Natural killer cell treated with Interleukin-12 subunit alpha and Interleukin-12 subunit beta and Interleukin-15 and Interleukin-18, amount 100 ng/mL, for 72 hours (primary cell): ENCODE results near the gene CARD14. TPM values are rescaled to one million over a fixed set of nuclear protein-coding genes. Genes with fewer than 3 reads are reported as not detected.

Experiments
- ATAC-seq, 2 donors: fragments of 150-1000 bp; cut with Tn5 transposase in 1 of 2; sonication (Bioruptor Pico), chemical (Tn5 transposase) in 1 of 2; 2 replicates each; pipeline ENCODE4 v1.10.0; 2021
- DNase-seq: peaks from one replicate; pipeline ENCODE4 v3.0.0; 2022; ENCODE audit warnings: low spot score
- H3K27ac Mint-ChIP-seq, 2 donors: 1 replicate in 1 of 2; 2 replicates in 1 of 2; pipeline ENCODE4 v1.8.0; 2022; ENCODE audit warnings: mixed read lengths in 2 of 2, mild to moderate bottlenecking in 1 of 2, moderate library complexity in 1 of 2
- H3K27me3 Mint-ChIP-seq, 2 donors: 1 replicate in 1 of 2; 2 replicates in 1 of 2; pipeline ENCODE4 v1.8.0; 2022; ENCODE audit warnings: mixed read lengths in 2 of 2
- H3K36me3 Mint-ChIP-seq: one replicate; pipeline ENCODE4 v1.8.0; 2022; ENCODE audit warnings: mixed read lengths
- H3K4me1 Mint-ChIP-seq, 2 donors: 1 replicate in 1 of 2; 2 replicates in 1 of 2; pipeline ENCODE4 v1.8.0; 2022; ENCODE audit warnings: low read depth in 2 of 2, mixed read lengths in 2 of 2, mild to moderate bottlenecking in 1 of 2
- H3K4me3 Mint-ChIP-seq: one replicate; pipeline ENCODE4 v1.8.0; 2022; ENCODE audit warnings: mixed read lengths
- H3K9me3 Mint-ChIP-seq: 2 replicates; pipeline ENCODE4 v1.8.0; 2022; ENCODE audit warnings: mixed read lengths
- total RNA-seq, 2 donors: library from RNA; stranded (reverse); gene quantifications; one replicate each; pipeline ENCODE4 v1.2.3, GENCODE V29; 2022

The CARD14 gene
- total RNA-seq, 2 donors from 2014 or later, result not detected

DNA sequence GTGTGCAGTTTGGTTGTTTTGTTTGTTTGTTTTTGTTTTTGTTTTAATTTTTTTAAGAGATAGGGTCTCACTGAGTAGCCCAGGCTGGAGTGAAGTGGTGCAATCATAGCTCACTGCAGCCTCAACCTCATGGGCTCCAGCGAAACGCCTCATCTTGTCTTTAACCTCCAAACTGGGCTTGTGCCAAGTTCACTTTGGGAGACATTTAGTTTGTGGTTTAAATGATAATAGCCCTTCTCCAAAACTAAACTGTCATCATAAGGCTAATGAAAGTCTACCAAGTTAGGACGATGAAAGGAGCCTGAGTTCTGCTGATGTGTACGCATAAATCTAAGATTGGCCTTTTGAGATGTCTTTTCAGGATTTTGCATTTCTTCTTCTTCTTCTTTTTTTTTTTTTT lies 6.5 kb upstream of the CARD14 start:
- H3K27me3 Mint-ChIP-seq, result peaks cover 3 to 19% of the 10 kb centered on the region in 2 donors
- ATAC-seq (no peak), DNase-seq (no peak)
- H3K36me3 Mint-ChIP-seq, result no peaks in the 10 kb centered on the region
- H3K4me3 Mint-ChIP-seq, result no peak overlapping the region
- no peak overlapping the region for H3K27ac Mint-ChIP-seq
- H3K9me3 Mint-ChIP-seq, result no peaks in the 10 kb centered on the region
- H3K4me1 Mint-ChIP-seq, result peaks cover 0 to 6% of the 10 kb centered on the region in 2 donors

DNA sequence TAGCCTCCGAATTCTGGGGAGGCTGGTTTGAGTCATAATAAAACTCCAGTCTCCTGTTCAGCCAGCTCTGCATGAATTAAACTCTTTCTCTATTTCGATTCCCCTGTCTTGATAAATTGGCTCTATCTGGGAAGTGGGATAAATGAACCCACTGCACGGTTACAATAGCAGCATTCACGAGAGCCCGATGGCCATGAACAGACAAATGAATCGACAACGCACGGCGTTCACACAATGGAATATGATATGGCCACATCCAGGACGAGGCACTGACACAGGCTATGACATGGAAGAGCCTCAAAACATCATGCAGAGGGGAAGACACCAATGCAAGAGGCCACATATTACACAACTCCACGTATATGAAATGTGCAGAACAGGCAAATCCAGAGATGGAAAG lies 5.6 kb upstream of the CARD14 start:
- no peaks in the 10 kb centered on the region for H3K36me3 Mint-ChIP-seq
- peaks cover 7 to 17% of the 10 kb centered on the region in 2 donors for H3K27me3 Mint-ChIP-seq
- H3K27ac Mint-ChIP-seq, result no peak overlapping the region
- ATAC-seq (no peak), DNase-seq (no peak)
- no peaks in the 10 kb centered on the region for H3K9me3 Mint-ChIP-seq
- H3K4me1 Mint-ChIP-seq, result peaks cover 0 to 6% of the 10 kb centered on the region in 2 donors
- H3K4me3 Mint-ChIP-seq, result no peak overlapping the region

DNA sequence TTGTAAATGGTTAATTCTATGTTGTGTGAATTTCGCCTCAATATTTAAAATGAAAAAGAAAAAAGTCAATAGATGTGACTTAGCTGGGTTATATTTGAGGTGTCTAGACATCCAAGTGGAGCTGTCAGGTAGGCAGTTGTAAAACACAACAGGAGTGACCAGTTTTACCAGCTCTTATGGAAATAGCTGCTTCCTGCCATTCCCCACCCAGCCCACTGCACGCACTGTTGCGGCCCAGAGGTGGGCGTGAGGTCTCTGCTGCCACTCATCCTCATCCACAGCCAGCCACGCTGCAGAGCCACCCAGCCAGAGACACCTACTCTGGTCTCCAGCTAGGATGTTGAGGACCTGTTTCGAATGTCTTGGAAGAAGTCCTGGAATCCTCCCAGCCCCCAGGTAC lies 3.4 kb upstream of the CARD14 start:
- H3K36me3 Mint-ChIP-seq, result no peaks in the 10 kb centered on the region
- peaks cover 6 to 7% of the 10 kb centered on the region in 2 donors for H3K27me3 Mint-ChIP-seq
- H3K4me1 Mint-ChIP-seq, result no peaks in the 10 kb centered on the region
- H3K4me3 Mint-ChIP-seq, result no peak overlapping the region
- no peak overlapping the region for H3K27ac Mint-ChIP-seq
- DNase-seq, result no peak
- H3K9me3 Mint-ChIP-seq, result no peaks in the 10 kb centered on the region
- no peak for ATAC-seq

DNA sequence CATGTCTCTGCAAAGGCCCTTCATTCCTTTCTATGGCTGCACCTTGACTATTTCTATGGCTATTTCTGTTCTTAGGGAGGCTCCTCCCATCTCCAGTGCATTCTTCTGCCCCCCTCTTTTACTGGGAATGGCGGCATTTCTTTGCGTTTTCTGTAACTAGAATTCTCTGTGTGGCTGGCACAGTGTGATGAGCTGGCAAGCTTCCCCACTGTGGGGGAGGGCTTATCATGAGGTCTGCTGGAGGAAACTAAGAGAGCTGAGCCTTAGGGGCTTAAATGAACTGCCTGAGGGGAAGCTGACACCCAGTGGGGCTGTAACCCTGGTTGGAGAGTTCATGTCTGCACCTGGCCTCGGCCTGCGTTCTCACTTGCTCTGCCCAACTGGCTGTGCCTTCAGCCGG lies 1.5 kb upstream of the CARD14 start:
- DNase-seq, result no peak
- Mint-ChIP-seq H3K27ac (no peak overlapping the region), H3K27me3 (peaks cover 6 to 10% of the 10 kb centered on the region in 2 donors)

DNA sequence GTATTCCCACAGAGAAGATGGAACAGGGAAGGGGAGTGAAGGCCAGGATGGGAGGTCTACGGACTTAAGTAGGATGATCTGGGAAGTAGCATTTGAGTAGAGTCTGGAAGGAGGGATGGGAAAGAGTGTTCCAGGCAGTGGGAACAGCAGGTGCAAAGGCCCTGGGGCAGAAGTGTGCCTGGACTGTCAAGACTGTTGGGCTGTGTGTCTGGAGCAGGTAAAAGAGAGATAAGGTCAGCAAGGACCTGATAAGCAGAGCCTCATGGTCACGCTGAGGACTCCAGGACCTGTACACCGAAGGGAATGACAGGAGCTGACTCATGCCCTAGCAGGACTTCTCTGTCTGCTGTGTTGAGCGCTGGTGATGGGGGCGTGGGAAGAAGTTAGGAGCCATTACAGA lies 723 bp upstream of the CARD14 start:
- no peaks in the 10 kb centered on the region for H3K36me3 Mint-ChIP-seq
- no peak overlapping the region for H3K4me3 Mint-ChIP-seq
- no peak for DNase-seq
- H3K9me3 Mint-ChIP-seq, result no peaks in the 10 kb centered on the region
- no peak overlapping the region for H3K27ac Mint-ChIP-seq
- ATAC-seq, result no peak
- H3K4me1 Mint-ChIP-seq, result no peaks in the 10 kb centered on the region
- peaks cover 6 to 10% of the 10 kb centered on the region in 2 donors for H3K27me3 Mint-ChIP-seq

More for the DNA sequence above, 1.5 kb upstream of the CARD14 start:
- no peak for ATAC-seq
- H3K36me3 Mint-ChIP-seq, result no peaks in the 10 kb centered on the region
- no peaks in the 10 kb centered on the region for H3K4me1 Mint-ChIP-seq
- H3K4me3 Mint-ChIP-seq, result no peak overlapping the region
- no peaks in the 10 kb centered on the region for H3K9me3 Mint-ChIP-seq

DNA sequence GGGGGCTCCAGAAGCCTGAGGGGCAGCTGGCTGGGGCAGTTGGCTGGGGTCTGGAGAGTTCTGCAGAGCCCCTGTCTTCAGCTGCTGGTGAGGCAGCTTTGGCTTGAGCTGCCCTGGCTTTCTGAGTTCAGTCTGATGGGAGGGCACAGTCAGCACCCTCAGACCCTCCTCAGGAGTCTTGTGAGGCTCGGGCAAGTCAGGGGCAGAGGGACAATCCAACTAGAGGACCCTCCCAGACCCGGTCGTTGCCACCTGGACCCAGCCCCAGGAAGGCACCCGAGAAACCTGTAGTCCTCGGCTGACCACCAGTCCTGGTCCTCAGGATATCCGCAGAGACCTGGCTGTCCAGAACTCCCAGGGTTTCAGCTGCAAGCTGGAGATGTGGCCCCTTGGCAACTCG lies 1.9 kb downstream of the CARD14 start:
- H3K4me3 Mint-ChIP-seq, result no peak overlapping the region
- H3K36me3 Mint-ChIP-seq, result no peaks in the 10 kb centered on the region
- no peaks in the 10 kb centered on the region for H3K9me3 Mint-ChIP-seq
- H3K27ac Mint-ChIP-seq, result no peak overlapping the region
- no peak for DNase-seq
- peaks cover 6 to 10% of the 10 kb centered on the region in 2 donors for H3K27me3 Mint-ChIP-seq
- no peaks in the 10 kb centered on the region for H3K4me1 Mint-ChIP-seq
- ATAC-seq, result no peak

DNA sequence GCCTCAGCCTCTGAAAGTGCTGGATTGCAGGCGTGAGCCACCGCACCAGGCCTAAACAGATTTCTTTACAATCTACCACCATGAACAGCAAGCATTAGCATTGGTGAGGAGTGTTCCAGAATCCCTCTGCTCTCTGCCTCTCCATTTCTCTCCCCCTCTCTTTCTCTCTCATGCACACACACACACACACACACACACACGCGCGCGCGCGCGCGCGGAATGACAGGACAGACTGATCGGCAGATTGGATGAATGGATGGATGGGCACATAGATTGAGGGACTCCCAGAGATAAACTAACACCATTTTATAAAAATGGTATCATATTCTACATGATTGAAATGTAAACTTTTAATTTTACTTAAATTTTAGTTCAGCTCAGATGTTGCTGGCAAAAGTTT lies 3.3 kb downstream of the CARD14 start:
- H3K36me3 Mint-ChIP-seq, result no peaks in the 10 kb centered on the region
- no peaks in the 10 kb centered on the region for H3K4me1 Mint-ChIP-seq
- no peaks in the 10 kb centered on the region for H3K9me3 Mint-ChIP-seq
- DNase-seq (no peak), ATAC-seq (no peak)
- peaks cover 6 to 10% of the 10 kb centered on the region in 2 donors for H3K27me3 Mint-ChIP-seq
- H3K27ac Mint-ChIP-seq, result no peak overlapping the region
- H3K4me3 Mint-ChIP-seq, result no peak overlapping the region

DNA sequence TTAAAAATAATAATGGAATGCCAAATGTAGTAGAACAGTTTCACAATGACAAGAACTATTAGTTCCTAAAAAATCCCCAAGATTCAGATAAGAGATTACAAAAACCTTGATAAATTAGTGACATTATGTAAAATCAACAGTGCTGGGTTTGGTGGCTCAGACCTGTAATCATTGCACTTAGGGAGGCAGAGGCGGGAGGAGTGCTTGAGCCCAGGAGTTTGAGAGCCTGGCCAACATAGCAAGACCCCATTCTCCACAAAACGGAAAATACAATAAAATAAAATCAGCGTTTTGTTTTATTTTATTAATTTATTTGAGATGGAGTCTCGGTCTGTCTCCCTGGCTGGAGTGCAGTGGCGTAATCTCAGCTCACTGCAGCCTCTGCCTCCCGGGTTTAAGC lies 4.1 kb downstream of the CARD14 start:
- DNase-seq (no peak), ATAC-seq (no peak)
- no peak overlapping the region for H3K27ac Mint-ChIP-seq
- H3K4me3 Mint-ChIP-seq, result no peak overlapping the region
- H3K27me3 Mint-ChIP-seq, result peaks cover 6 to 8% of the 10 kb centered on the region in 2 donors
- H3K9me3 Mint-ChIP-seq, result no peaks in the 10 kb centered on the region
- H3K36me3 Mint-ChIP-seq, result no peaks in the 10 kb centered on the region
- no peaks in the 10 kb centered on the region for H3K4me1 Mint-ChIP-seq

DNA sequence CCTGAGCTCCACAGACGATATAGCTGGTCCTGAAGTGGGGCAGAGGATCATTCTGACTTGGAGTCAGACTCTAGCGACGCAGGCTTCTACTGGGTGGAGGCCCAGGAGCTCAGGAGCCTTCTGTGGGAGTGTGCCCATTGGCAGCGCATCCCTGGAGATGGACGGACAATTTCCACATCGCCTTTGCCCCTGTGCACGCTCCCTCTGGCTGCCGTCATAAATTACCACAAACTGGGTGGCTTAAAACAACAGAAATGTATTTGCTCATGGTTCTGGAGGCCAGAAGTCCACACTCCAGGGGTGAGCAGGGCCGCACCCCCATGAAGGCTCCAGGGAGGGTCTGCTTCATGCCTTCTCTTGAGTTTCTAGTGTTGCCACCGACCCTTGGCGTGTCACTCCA lies 6.9 kb downstream of the CARD14 start:
- no peak overlapping the region for H3K27ac Mint-ChIP-seq
- no peak for DNase-seq

DNA sequence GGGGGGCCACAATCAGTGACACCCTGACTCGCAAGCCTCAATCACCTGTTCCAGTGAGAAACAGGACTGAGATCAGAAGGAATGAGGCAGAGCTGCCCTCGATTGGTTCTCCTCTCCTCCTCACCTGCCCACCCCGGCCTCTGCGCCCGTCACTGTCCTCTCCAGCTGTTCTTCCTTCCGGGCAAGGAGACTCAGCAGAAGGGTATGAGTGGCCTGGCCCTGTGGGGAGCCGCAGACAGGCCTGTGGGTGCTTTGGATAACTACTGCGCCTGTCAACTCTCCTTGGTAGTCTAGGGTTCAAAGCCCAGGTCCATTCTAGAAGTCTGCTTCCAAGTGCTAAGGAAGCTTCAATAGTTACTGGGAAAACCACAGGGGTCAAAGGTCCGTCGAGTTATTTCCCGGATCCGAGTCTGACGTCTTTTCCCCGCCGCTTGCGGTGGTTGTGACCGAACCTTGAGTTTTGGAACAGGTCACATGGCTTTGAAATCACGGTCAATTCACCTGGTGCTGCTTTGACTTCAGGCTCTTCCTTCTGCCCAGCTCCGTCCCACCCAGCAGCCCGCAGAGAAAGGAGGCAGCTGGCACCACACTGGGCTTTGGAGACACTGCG lies 8.3 kb downstream of the CARD14 start:
- no peak overlapping the region for H3K4me3 Mint-ChIP-seq
- peaks cover 0 to 2% of the 10 kb centered on the region in 2 donors for H3K27me3 Mint-ChIP-seq
- H3K36me3 Mint-ChIP-seq, result no peaks in the 10 kb centered on the region
- ATAC-seq, result no peak
- DNase-seq, result no peak
- H3K9me3 Mint-ChIP-seq, result no peaks in the 10 kb centered on the region
- no peaks in the 10 kb centered on the region for H3K4me1 Mint-ChIP-seq
- no peak overlapping the region for H3K27ac Mint-ChIP-seq

More for the DNA sequence above, 6.9 kb downstream of the CARD14 start:
- ATAC-seq, result no peak
- H3K9me3 Mint-ChIP-seq, result no peaks in the 10 kb centered on the region
- H3K4me1 Mint-ChIP-seq, result no peaks in the 10 kb centered on the region
- H3K4me3 Mint-ChIP-seq, result no peak overlapping the region
- H3K36me3 Mint-ChIP-seq, result no peaks in the 10 kb centered on the region
- peaks cover 0 to 3% of the 10 kb centered on the region in 2 donors for H3K27me3 Mint-ChIP-seq

DNA sequence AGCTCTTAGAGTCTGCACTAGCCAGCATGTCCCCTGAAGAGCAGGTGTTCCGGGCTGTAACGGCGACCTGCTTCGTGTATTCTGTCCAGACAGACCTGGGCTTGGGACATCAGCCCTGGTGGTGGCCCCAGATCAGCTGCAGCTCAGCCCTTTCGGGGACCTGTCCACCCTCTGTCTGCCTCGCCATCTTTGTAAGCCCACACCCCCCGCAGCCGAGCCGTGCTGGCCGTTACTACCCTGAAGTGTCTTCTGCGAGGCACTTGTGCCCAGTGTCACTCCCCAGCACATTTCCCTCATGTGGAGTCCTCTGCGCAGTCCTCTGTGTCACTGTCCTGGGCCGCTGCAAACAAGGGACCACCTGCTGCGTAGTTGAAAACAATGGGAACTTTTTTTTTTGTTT lies 10.4 kb downstream of the CARD14 start:
- H3K27ac Mint-ChIP-seq, result no peak overlapping the region
- no peak for DNase-seq
- H3K9me3 Mint-ChIP-seq, result no peaks in the 10 kb centered on the region
- no peaks in the 10 kb centered on the region for H3K27me3 Mint-ChIP-seq
- no peaks in the 10 kb centered on the region for H3K4me1 Mint-ChIP-seq
- H3K36me3 Mint-ChIP-seq, result no peaks in the 10 kb centered on the region
- ATAC-seq, result no peak
- H3K4me3 Mint-ChIP-seq, result no peak overlapping the region

DNA sequence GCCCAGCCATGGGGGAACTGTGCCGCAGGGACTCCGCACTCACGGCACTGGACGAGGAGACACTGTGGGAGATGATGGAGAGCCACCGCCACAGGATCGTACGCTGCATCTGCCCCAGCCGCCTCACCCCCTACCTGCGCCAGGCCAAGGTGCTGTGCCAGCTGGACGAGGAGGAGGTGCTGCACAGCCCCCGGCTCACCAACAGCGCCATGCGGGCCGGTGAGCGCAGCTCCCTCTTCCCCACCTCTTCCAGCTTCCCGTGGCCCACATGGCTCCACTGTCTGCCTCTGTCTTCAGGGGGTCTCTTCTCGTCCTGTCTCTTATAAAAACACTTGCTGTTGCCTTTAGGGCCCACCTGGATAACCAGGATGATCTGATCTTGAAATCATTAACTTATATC lies 11.6 kb downstream of the CARD14 start:
- ATAC-seq, result peak in 1 of 2 donors; percentile 25

DNA sequence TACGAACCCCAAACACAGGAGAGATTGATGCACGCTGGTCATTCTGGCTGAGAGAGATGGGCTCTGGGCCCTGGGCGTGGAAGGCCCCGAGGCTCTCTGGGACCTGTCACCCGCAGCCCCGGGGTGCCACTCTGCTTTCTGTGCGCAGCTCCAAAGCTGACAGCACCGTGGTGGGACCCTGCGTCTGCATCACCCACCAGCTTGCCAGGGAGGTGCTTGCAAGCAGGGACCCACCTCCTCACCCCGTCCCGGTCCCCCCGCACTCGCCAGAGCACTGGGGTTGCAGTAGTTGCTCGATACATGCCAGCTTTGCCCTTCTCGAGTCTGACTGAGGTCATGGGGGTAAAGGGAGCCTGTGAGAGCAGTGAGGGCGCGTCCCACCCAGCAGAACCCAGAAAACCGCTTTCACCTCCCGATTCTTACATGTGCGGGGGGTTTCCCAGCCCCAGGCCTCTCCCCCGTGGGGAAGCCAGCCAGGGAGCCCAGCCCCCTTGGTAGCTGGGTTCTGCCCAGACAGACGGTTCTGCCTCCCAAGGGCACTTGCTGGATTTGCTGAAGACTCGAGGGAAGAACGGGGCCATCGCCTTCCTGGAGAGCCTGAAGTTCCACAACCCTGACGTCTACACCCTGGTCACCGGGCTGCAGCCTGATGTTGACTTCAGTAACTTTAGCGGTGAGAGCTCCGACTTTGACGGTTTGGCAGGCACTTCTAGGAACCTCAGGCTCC lies 12.5 kb downstream of the CARD14 start:
- no peak for DNase-seq
- no peaks in the 10 kb centered on the region for H3K27me3 Mint-ChIP-seq
- H3K9me3 Mint-ChIP-seq, result no peaks in the 10 kb centered on the region
- no peak for ATAC-seq
- H3K4me1 Mint-ChIP-seq, result no peaks in the 10 kb centered on the region
- no peak overlapping the region for H3K27ac Mint-ChIP-seq
- H3K36me3 Mint-ChIP-seq, result no peaks in the 10 kb centered on the region
- H3K4me3 Mint-ChIP-seq, result no peak overlapping the region

More for the DNA sequence above, 11.6 kb downstream of the CARD14 start:
- Mint-ChIP-seq H3K9me3 (no peaks in the 10 kb centered on the region), H3K36me3 (no peaks in the 10 kb centered on the region), H3K4me3 (no peak overlapping the region), H3K4me1 (no peaks in the 10 kb centered on the region), H3K27me3 (no peaks in the 10 kb centered on the region), H3K27ac (no peak overlapping the region)
- DNase-seq, result no peak

DNA sequence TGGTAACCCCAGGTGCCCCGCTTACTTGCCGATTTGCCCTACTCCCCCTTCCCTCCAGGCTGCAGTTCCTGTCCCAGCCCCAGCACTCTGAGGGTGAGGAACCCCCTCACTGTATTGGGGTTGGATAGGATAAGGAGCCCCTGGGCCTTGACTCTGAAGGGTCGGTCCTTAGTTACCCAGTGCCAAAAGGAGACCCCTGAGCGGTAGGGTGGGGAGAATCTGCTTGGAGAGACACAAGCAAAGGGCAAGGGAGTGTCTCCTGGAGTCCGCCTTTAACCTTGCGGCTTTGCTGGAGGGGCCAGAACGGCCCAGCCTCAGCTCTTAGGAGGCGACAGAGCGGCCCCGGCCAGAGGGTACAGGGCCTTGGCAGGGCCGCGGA lies 13.0 kb downstream of the CARD14 start:
- ATAC-seq (no peak), DNase-seq (no peak)
- H3K27ac Mint-ChIP-seq, result no peak overlapping the region
- no peaks in the 10 kb centered on the region for H3K27me3 Mint-ChIP-seq
- no peaks in the 10 kb centered on the region for H3K9me3 Mint-ChIP-seq
- no peaks in the 10 kb centered on the region for H3K36me3 Mint-ChIP-seq
- no peak overlapping the region for H3K4me3 Mint-ChIP-seq
- no peaks in the 10 kb centered on the region for H3K4me1 Mint-ChIP-seq
